ENCODE results near the gene TLE3.
"Not testable (repeated sequence)": the region's sequence is repeated elsewhere in the genome, so short reads cannot be mapped to it uniquely, and the experiment has no call there.

GRCh38 chr15:70137021-70137420 is 39.3 kb upstream of the TLE3 start:
- not testable (repeated sequence) for TF ChIP-seq CTCF (IDR thresholded peaks at IDR 0.05; ENCODE audit: insufficient read depth, low read depth, low read length); EZH2 (IDR thresholded peaks at IDR 0.05; ENCODE audit: insufficient read depth, low read length)

Measured in astrocyte (in vitro differentiated cells and primary cell).